Prostate gland (tissue), 2 donors: ENCODE measurements around the gene NSD2.

Experiments
- POLR2A ChIP-seq: fragments of 450-650 bp; IDR thresholded peaks from one replicate; pipeline ENCODE4 v1.6.1; 2016; ENCODE audit warnings: antibody characterized with exemption, mild to moderate bottlenecking
- POLR2AphosphoS5 ChIP-seq: sonication (generic); formaldehyde crosslinking; IDR thresholded peaks from one replicate; pipeline ENCODE4 v1.6.1; 2017; ENCODE audit warnings: antibody characterized with exemption
- TF ChIP-seq, protein P1 (sequence below), 4 experiments: fragments of 200-600 bp in 2 of 4; fragments of 450-650 bp in 2 of 4; sonication (generic) in 2 of 4; IDR thresholded peaks; 1 replicate in 3 of 4; 2 replicates in 1 of 4; pipeline ENCODE4 v1.5.1; 2016 to 2019; ENCODE audit warnings: antibody characterized with exemption in 4 of 4, mild to moderate bottlenecking in 2 of 4, moderate library complexity in 2 of 4

GRCh38 chr4:1996866-1997611 is 125.8 kb downstream of the NSD2 start:
- TF ChIP-seq, protein P1, sequence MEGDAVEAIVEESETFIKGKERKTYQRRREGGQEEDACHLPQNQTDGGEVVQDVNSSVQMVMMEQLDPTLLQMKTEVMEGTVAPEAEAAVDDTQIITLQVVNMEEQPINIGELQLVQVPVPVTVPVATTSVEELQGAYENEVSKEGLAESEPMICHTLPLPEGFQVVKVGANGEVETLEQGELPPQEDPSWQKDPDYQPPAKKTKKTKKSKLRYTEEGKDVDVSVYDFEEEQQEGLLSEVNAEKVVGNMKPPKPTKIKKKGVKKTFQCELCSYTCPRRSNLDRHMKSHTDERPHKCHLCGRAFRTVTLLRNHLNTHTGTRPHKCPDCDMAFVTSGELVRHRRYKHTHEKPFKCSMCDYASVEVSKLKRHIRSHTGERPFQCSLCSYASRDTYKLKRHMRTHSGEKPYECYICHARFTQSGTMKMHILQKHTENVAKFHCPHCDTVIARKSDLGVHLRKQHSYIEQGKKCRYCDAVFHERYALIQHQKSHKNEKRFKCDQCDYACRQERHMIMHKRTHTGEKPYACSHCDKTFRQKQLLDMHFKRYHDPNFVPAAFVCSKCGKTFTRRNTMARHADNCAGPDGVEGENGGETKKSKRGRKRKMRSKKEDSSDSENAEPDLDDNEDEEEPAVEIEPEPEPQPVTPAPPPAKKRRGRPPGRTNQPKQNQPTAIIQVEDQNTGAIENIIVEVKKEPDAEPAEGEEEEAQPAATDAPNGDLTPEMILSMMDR (IDR thresholded peaks at IDR 0.05), result no peak
- no peak for TF ChIP-seq POLR2A
- no peak for TF ChIP-seq POLR2AphosphoS5
